Measurements from ENCODE around the gene CYP26C1.

Gene CYP26C1

GRCh38 chr10:93069245-93069561 lies 8.6 kb downstream of the CYP26C1 start:
- Histone ChIP-seq H3K27ac (ENCODE audit: low read depth, low read length, poor library complexity, severe bottlenecking) (no peak overlapping the region), H3K9ac (ENCODE audit: low read length) (no peak overlapping the region), H3K4me1 (ENCODE audit: insufficient read depth, low read length, severe bottlenecking) (no peaks in the 10 kb centered on the region), H3K36me3 (ENCODE audit: insufficient read depth, low read length) (no peaks in the 10 kb centered on the region), H4K20me1 (ENCODE audit: insufficient read depth, low read length) (no peaks in the 10 kb centered on the region), H3K9me3 (ENCODE audit: low read length) (no peaks in the 10 kb centered on the region), H3K9me2 (ENCODE audit: low read depth, low read length) (no peaks in the 10 kb centered on the region), H2AFZ (ENCODE audit: low read length) (no peak overlapping the region), H3K4me2 (ENCODE audit: low read length) (no peak overlapping the region), H3K79me2 (ENCODE audit: insufficient read depth, low read length) (no peaks in the 10 kb centered on the region), H3F3A (ENCODE audit: insufficient read depth, low read length) (no peaks in the 10 kb centered on the region), H3K4me3 (ENCODE audit: low read depth, low read length, poor library complexity, severe bottlenecking) (no peak overlapping the region), H3K27me3 (ENCODE audit: insufficient read depth, low read length) (no peaks in the 10 kb centered on the region)
- no peak for TF ChIP-seq EZH2 (IDR thresholded peaks at IDR 0.05; ENCODE audit: borderline replicate concordance, low read length)
- no peak for TF ChIP-seq CTCF (IDR thresholded peaks at IDR 0.05; ENCODE audit: low read length)

DNA sequence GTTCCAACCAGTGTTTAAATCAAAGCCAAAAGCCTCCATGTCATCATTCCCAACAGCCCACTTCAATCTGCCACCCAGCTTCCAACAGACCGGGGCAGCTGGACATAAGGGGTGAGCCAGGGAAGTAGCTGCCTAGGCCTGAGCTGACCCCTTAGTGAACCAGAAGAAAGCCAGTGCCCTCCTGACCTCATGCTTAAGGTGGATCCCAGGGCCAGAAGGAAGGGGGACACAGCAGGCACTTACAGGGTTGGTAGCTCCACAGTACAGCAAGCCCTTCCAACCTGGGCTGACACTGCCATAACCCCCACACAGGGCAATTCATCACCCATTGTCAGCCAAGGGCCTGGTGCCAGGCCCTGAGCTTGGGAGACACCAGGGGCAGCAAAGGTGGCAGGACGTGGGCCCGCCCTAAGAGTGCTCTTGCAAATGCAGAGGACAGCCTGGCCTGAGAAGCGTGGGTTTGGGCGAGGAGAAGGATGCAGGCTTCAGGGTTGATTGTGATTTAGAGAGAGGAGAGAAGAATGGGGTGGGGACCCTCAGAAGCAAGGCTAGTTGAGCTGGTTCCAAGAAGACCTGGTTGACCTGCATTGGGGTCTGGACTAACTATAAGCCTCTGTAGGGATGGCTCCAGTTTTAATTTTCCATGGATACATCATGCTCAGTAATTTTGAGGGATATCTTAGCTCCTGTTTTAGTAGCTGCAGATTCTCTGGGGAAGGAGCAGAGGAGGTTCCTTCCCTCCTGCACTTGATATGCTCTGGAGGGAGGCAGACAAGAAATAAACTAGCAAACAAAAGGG lies 10.0 kb downstream of the CYP26C1 start:
- no peaks in the 10 kb centered on the region for H3K9me3 ChIP-seq (ENCODE audit: low read length)
- no peaks in the 10 kb centered on the region for H3K9me2 ChIP-seq (ENCODE audit: low read depth, low read length)
- H4K20me1 ChIP-seq (ENCODE audit: insufficient read depth, low read length), result no peaks in the 10 kb centered on the region
- no peak for TF ChIP-seq EZH2 (IDR thresholded peaks at IDR 0.05; ENCODE audit: borderline replicate concordance, low read length)
- TF ChIP-seq CTCF (IDR thresholded peaks at IDR 0.05; ENCODE audit: low read length), result no peak
- no peaks in the 10 kb centered on the region for H3K27me3 ChIP-seq (ENCODE audit: insufficient read depth, low read length)
- no peak overlapping the region for H3K27ac ChIP-seq (ENCODE audit: low read depth, low read length, poor library complexity, severe bottlenecking)
- H3K4me3 ChIP-seq (ENCODE audit: low read depth, low read length, poor library complexity, severe bottlenecking), result no peak overlapping the region
- no peaks in the 10 kb centered on the region for H3K36me3 ChIP-seq (ENCODE audit: insufficient read depth, low read length)
- H2AFZ ChIP-seq (ENCODE audit: low read length), result no peak overlapping the region
- no peaks in the 10 kb centered on the region for H3F3A ChIP-seq (ENCODE audit: insufficient read depth, low read length)
- H3K4me2 ChIP-seq (ENCODE audit: low read length), result no peak overlapping the region
- H3K4me1 ChIP-seq (ENCODE audit: insufficient read depth, low read length, severe bottlenecking), result no peaks in the 10 kb centered on the region
- H3K9ac ChIP-seq (ENCODE audit: low read length), result no peak overlapping the region
- H3K79me2 ChIP-seq (ENCODE audit: insufficient read depth, low read length), result no peaks in the 10 kb centered on the region

DNA sequence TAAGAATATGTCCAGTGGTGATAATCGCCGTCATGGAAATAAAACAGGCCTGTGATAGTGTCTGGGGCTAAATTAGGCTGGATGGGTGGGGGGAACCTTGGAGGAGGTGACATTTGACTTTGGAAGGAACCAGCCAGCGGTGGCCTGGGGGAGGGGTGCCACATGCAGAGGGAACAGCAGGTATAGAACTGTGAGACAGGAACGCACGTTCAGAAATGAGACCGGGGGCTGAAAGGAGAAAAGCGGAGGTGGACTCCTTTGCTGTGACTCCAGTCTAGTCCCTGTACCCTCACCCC lies 10.5 kb downstream of the CYP26C1 start:
- TF ChIP-seq CTCF (IDR thresholded peaks at IDR 0.05; ENCODE audit: low read length) (no peak), EZH2 (IDR thresholded peaks at IDR 0.05; ENCODE audit: borderline replicate concordance, low read length) (no peak)
- Histone ChIP-seq H3K27me3 (ENCODE audit: insufficient read depth, low read length) (no peaks in the 10 kb centered on the region), H3K4me2 (ENCODE audit: low read length) (no peak overlapping the region)

More for the DNA sequence above, 10.5 kb downstream of the CYP26C1 start:
- Histone ChIP-seq H3K9me3 (ENCODE audit: low read length) (no peaks in the 10 kb centered on the region), H3K9me2 (ENCODE audit: low read depth, low read length) (no peaks in the 10 kb centered on the region), H3K27ac (ENCODE audit: low read depth, low read length, poor library complexity, severe bottlenecking) (no peak overlapping the region), H3K9ac (ENCODE audit: low read length) (no peak overlapping the region), H3K79me2 (ENCODE audit: insufficient read depth, low read length) (no peaks in the 10 kb centered on the region), H3K36me3 (ENCODE audit: insufficient read depth, low read length) (no peaks in the 10 kb centered on the region), H3K4me3 (ENCODE audit: low read depth, low read length, poor library complexity, severe bottlenecking) (no peak overlapping the region), H4K20me1 (ENCODE audit: insufficient read depth, low read length) (no peaks in the 10 kb centered on the region), H3F3A (ENCODE audit: insufficient read depth, low read length) (no peaks in the 10 kb centered on the region), H3K4me1 (ENCODE audit: insufficient read depth, low read length, severe bottlenecking) (no peaks in the 10 kb centered on the region), H2AFZ (ENCODE audit: low read length) (no peak overlapping the region)
